ENCODE measurements around the gene WDR70.
"Not testable (repeated sequence)": the region's sequence is repeated elsewhere in the genome, so short reads cannot be mapped to it uniquely, and the experiment has no call there.

GRCh38 chr5:37654566-37654965, 275.4 kb downstream of the WDR70 start:
- TF ChIP-seq, protein P1, sequence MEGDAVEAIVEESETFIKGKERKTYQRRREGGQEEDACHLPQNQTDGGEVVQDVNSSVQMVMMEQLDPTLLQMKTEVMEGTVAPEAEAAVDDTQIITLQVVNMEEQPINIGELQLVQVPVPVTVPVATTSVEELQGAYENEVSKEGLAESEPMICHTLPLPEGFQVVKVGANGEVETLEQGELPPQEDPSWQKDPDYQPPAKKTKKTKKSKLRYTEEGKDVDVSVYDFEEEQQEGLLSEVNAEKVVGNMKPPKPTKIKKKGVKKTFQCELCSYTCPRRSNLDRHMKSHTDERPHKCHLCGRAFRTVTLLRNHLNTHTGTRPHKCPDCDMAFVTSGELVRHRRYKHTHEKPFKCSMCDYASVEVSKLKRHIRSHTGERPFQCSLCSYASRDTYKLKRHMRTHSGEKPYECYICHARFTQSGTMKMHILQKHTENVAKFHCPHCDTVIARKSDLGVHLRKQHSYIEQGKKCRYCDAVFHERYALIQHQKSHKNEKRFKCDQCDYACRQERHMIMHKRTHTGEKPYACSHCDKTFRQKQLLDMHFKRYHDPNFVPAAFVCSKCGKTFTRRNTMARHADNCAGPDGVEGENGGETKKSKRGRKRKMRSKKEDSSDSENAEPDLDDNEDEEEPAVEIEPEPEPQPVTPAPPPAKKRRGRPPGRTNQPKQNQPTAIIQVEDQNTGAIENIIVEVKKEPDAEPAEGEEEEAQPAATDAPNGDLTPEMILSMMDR (IDR thresholded peaks at IDR 0.05) = not testable (repeated sequence)
- TF ChIP-seq POLR2A (IDR thresholded peaks at IDR 0.05) = not testable (repeated sequence)
